NCI-H1417 treated with DMSO at 0.1 percent for 48 hours (cell line): ENCODE results near the gene TPGS2.
"Not testable (repeated sequence)": the region's sequence is repeated elsewhere in the genome, so short reads cannot be mapped to it uniquely, and the experiment has no call there.

Experiments used
- DNase-seq: peaks from one replicate; lab custom pipeline; 2025; lab: John Stamatoyannopoulos, UW

Gene TPGS2

DNA sequence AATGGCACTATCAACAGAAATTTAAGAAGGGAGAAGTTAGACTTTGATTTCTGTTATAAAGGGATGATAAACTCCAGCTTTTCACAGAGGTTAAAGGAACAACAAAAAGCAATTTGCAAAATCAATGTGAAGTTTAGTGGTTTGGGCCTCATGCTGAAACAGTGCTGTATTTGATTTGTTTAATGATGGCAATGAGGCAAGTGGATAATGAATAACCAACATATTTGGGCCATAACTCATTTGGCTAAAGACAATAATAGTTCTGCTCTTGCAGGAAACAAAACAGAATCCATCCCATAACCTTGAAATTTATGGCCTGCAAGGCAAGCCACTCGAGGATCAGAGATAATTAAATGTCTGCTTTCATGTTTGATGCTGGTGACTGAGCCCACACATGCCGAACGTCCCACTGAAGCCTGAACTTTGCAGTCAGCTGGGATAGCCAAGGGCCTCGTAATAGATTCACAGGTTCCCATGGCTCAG, 56.5 kb downstream of the TPGS2 start:
- no peak for DNase-seq

DNA sequence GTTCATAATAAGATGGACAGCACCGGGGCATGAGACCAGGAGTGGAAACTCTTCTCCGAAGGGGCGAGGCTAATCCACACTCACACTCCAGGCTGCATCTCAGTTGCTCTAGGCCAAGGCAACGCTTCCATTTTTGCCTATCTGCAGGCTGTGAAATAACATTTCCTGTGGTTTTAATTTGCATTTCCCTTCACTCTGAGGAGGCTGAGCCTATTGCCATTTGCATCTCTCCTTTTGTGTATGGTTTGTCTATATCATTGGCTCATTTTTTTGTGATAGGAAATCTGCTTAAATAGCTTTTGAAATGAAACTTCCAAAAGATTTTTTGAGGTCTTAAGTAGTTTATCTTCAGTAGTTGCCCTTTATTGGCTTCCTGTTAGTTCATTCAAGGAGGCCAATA, 57.6 kb downstream of the TPGS2 start:
- DNase-seq, result no peak

DNA sequence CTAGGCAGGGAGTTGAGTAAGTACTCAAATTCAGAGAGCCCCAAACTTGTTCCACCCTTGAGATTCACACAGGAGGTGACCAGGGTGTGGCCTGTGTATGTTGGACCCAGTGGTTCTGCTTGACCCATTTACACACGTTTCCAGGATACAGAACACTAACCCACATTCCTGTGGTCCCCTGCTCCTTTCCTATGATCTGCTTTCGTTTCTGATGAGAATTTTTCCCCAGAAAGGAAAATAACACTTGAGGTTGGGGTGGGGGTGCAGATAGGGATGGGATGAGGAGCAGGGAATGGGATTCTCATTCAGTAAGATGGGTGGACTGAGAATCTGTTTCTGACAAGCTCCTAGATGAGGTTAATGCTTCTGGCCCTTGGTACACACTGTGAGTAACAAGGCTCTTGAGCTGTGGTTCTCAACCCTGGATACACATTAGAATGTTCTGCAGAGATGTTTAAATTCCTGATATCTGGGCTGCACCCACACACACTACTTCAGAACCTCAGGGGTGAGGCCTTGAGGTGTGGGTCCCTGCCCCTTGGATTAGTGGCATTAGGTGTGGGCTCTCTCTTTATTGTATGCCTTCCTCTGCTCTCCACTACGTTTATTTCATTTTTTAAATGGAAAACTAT, 58.4 kb downstream of the TPGS2 start:
- DNase-seq, result no peak

DNA sequence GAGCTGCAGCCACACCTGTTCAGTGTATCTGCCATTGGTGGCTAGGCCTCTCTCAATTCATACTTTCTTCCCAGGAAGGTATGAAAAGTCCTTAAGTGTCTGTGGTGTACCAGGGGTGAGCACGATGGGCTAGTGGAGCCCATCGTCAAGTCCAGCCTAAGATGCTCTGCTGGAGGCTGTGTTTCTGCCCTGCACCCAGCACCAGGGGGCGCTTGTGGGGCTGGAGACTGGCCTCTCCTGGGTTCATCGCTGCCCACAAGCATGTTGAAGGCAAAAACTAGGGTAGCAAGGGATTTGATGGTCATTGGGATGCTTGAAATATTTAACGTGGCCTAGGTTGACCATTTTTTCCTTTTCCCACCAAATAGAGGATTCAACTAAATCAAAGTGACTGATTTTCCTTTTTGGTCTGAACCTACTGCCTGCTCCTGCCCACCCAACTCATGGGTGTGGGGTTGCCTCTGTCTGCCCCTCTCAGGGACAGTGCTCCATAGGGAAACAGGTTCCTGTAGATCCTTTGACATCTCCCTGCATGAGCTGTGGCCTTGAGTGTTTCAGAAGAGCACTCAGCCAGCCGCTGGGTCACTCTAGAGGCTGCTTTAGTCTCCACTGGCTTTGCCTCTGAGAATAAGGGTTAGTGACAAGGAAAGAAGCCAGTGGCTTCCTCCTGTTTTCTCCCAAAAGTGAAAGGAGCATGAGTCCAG, 59.0 kb downstream of the TPGS2 start:
- DNase-seq, result no peak

DNA sequence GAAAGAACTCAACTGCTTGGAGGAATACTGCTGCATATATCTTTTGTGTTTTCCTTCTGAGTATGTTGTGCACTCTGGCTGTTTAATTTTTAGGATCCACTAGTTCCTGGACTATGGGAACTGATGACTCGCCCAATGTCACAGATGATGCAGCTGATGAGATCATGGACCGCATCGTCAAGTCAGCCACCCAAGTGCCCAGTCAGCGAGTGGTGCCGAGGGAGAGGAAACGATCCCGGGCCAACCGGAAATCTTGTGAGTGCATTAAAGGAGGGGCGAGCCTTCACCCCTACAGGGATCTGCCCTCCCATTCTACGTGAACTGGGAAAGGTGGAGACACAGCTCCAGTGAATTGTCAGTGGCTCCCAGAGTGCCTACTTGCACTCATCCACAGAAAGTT, 59.6 kb downstream of the TPGS2 start:
- no peak for DNase-seq

DNA sequence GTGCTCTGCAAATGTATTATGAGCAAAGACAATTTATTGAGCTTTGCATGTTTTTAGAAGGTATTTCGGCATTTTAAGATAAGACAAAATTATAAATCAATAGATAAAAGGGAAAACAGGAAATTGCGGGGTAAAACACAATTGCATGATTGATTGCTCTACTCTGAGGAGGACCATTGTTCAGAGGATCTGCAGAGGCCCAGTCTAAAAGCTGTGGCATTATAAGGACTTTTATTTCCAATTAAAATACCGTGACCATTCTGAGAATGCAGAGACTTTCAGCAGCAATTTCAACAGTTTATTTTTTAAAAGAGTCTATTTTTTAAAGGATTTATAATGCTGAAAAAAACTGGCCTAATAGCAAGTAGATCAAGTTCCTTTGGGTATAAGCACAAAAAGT, 62.0 kb downstream of the TPGS2 start:
- no peak for DNase-seq

DNA sequence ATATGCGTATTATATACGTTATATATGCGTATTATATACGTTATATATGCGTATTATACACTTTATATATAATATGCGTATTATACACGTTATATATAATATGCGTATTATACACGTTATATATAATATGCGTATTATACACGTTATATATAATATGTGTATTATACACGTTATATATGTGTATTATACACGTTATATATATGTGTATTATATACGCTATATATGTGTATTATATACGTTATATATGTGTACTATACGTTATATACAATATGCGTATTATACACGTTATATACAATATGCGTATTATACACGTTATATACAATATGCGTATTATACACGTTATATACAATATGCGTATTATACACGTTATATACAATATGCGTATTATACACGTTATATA, 65.8 kb downstream of the TPGS2 start:
- not testable (repeated sequence) for DNase-seq

DNA sequence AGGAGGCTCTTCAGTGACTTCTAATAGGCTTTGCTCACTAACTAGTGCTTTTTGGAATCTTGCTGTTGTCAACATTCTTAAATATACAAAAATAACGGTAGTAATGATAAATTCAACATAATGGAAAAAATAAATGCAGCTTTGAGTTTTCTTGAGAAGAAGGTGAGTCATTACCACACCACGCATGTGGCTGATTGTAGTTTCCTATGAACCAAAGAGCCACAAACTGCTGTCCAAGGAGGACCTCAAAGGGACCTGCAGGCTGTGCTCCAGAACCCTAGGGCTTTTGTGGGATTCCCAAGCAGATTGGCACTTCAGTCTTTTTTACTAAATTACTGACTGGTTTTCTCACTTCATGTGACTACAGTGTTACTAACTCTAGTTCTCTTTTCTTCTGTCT, 66.7 kb downstream of the TPGS2 start:
- no peak for DNase-seq

DNA sequence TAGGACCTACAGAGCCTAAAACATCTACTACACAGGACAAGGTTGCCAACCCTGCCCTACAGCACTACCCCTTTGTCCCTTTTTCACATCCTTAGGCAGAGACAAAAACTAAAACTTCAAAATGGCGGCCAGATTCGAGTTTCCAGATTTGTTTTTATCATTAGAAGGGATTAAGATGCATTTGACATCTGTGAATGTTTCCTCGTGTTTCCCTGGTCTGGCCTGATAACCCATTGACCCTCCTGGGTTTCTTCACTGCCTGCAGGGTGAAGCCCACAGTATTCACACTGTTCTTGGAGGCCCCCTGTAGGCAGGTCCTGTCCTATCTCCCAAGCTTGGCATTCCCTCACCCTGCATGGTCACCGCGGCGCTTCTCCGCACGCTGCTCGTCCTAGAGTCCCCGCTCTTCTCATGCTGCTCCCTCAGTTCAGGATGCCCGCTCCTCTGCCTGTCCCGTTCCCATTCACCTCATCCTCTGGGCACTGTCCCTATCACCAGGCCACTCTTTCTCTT, 67.6 kb downstream of the TPGS2 start:
- DNase-seq, result no peak

DNA sequence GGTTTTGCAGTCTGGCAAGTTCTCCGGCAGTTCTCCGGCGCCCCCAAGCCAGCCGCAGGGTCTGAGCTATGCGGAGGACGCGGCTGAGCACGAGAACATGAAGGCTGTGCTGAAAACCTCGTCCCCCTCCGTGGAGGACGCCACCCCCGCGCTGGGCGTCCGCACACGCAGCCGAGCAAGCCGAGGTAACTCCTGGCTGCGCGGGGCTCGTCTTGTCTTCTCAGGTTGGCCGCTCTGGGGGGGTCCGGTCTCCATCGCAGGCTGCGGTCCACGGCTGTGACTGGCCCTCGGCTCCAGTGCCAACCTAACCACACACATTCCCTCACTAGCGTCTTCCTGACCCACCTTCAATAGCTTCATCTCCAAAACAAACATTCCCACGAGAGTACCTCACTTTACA, 68.2 kb downstream of the TPGS2 start:
- DNase-seq, result no peak

DNA sequence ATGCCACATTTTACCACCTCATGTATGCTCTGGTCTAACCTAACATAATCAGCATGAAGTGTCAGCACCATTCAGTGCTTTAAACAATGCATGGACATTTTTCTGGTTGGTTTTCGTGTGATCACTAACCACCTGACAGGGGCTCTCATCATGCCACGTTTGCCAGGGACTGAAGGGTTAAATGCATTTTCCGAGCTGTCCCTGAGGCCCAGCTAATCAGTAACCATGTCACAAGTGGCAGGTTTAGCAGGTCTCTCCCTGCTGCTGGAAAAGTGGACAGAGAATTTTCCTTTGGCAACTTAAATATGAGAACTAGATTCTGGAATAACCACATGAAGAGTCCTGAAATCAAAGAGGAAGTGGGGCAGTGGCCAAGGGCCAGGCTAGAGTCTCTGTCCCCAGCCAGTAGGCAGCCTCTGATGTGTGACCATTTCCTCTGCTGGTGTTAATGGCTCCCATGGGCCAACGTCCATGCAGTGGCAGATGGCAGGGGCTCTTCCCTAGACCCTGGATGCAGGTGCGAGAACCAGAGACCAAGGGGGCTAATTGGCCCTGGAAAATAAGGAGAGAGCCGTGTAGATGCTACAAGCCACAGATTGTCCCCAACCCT, 69.5 kb downstream of the TPGS2 start:
- DNase-seq, result no peak

DNA sequence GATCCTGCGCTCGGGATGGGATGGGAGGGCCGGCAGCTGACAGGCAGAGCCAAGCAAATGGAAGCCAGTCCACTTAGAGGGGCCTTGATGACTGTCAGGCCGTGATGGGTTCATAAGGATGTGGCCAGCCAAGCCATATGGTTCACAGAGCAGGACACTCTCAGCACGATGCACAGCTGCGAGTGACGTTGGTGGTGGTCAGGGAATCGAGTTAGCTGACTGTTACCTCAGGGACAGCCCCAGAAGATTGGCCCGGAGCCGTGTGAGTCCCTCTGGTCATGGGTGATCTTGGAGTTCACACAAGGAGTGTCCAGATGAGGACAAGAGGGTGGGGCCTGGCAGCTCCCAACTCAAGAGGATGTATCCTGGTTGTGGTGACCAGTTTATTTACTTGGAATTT, 70.2 kb downstream of the TPGS2 start:
- no peak for DNase-seq

DNA sequence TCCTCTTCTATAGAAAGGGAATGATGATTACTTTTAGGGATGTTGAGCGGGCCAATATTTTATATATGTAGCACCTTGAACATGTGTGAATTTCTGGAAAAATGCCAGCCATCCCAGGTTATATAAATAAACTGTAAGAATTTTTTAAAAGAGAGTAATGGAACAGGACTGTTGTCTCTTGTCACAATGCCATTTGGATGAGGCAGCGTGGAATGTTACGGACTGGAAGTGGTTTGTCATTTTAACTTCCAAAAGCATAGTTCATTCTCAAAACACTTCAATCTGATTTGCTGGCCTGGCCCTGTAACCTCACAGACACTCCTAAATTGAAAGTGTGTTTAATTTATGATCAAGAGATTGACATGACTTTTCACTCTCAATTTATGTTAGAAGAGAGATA, 70.8 kb downstream of the TPGS2 start:
- DNase-seq, result no peak

DNA sequence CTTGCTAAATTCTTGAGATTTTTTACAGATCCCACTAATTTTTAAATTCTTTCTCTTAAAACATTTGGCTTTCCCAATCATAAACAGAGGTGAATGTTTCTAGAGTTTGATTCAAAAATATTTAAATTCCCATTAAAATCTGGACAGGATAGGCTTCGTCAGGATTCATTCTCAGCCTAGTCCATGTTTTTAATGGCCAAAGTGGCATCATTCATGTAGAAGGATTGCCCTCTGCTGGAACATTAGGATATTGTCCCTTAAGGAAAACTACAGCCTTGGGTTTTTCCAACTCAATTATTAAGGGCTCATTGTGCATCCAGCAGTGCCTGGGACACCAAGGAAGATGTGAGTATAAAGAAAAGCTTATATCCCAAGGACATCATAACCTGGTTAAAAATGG, 71.7 kb downstream of the TPGS2 start:
- DNase-seq, result no peak

DNA sequence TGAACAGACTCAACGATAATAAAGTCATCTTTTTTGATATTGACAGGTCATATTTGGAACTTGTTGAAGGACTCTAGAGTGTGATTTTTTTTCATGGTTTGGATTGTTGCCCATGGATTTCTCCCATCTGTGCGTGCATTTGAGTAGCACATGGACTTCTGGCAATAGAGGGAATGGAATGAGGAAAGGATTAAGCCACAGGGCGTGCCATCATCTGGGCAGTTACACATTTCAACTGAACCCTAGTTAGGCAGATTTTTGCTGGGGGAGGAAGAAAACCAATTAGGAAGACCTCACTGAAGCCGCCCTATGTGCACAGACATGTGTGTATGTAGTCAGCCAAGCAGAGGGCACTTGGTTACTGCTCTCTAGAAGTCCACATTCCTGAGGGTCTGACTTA, 72.6 kb downstream of the TPGS2 start:
- no peak for DNase-seq

DNA sequence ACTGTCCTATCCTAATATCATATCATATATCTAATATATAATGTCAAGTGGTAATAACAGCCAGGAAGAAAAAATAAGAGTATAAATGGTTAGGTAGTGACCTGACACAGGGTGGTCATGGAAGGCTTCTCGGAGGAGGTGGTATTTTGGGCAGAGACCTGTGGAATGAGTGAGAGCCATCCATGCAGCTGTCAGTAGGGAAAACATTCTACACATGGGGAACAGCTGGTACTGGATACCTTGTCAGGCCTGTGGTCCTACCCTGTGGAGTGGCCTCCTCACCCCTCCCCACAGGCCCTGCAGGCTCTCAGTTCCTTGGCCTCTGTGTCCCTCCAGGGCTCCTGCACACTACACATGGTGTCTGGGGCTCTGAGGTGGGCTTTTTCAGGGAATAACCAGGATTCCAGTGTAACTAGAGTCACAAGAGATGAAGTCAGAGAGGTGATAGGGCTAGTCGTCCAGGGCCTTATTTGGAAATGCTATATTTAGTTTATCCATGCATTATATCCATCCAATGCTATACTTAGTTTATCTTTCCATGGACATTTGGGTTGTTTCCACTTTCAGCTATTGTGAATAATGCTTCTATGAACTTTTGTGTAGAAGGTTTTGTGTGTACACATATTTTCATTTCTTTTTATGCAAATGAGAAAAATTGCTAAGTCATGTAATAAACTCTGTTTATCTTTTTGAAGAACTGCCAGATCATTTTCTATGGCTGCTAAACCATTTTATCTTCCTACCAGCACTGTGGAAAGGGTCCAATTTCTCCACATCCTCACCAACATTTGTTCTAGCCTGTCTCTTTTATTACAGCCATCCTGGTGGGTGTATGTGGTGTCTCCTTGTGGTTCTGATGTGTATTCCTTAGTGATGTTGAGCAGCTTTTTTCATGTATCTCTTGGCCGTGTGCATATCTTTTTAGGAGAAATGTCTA, 75.6 kb downstream of the TPGS2 start:
- DNase-seq, result no peak

DNA sequence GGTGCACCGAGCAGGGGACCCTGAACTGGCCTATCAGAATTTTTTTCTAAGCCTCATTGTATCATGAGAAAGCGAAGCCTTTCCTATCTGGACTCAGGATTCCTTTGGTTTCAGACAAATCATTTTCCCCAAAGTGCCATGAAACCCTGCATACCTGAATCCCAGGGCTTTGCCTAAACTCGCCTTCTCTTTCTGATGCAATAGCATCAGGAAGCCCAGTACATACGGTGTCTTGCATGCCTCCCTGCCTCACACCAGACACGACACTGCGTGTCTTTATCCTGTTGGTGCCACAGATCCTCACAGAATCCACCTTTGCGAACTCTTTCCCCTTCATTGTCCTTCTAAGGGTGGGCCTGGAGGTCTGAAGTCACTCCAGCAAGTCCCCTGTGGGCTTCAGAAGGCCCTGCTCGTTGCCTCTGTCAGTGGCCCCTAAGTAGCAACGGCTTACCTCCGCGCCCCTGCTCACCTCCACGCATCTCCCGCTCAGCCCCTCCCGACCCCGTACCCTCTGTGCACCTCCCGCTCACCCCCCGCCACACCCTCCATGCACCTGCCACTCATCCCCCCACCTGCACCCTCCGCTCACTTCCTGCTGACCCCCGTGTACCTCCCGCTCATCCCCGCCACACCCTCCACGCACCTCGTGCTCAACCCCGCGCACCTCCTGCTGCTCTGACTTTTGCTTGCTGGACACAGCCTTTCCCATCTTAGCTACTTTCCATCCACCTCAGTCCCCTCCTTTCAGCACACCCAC, 83.4 kb downstream of the TPGS2 start:
- no peak for DNase-seq

DNA sequence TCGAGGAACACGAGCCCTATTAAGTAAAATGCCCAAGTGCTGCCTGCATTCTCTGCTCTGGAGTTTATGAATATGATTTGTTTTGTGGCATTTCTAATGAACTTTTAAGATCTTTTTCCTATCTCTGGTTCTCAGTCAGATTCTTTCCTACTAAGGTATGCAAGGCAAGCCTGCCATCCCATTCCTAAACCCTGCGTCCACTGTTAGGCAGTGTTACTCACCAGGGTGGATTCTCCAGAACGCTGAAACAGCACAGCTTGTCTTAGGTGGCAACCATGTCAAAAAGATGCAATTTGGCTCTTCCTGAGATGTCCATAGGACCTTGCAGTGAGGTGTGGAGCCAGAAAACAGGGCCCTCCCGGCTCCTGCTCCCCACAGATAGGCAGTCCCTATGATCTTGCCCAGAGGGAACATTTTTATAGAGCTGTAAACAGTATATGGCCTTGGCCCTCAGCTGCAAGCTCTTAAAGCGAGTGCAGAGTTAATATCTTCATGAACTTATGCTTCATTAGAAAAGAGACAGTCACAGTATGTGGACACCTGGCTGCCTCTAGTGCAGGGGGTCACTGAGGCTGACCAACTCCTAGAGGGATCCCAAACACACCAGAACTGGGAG, 84.4 kb downstream of the TPGS2 start:
- no peak for DNase-seq
